Neural cell (in vitro differentiated cells): ENCODE measurements around the gene ARHGAP6. TPM values are rescaled to one million over a fixed set of nuclear protein-coding genes. Genes with fewer than 3 reads are reported as not detected.

Experiments used
- H2AFZ ChIP-seq: fragments of 200-600, 300-800 bp; sonication (generic), shearing (Covaris generic); 2 replicates; pipeline ENCODE4 v1.6.0; 2014; ENCODE audit warnings: low read depth, mild to moderate bottlenecking, antibody characterized with exemption, low read length, moderate library complexity
- H3F3A ChIP-seq: fragments of 200-600 bp; shearing (Covaris generic); 2 replicates; pipeline ENCODE4 v1.6.1; 2016; ENCODE audit warnings: mild to moderate bottlenecking, moderate library complexity, mixed read lengths, antibody characterized with exemption, low read length; ENCODE audit not compliant: insufficient read depth, poor library complexity, severe bottlenecking
- H3K27ac ChIP-seq: fragments of 200-600, 300-800 bp; sonication (generic), shearing (Covaris generic); 2 replicates; pipeline ENCODE4 v1.5.1; 2014; ENCODE audit warnings: mild to moderate bottlenecking, low read length, moderate library complexity
- H3K27me3 ChIP-seq: fragments of 300-800, 200-600 bp; sonication (generic), shearing (Covaris generic); 2 replicates; pipeline ENCODE4 v1.6.0; 2014; ENCODE audit warnings: mild to moderate bottlenecking, low read depth, low read length, moderate library complexity; ENCODE audit not compliant: insufficient read depth
- H3K36me3 ChIP-seq: fragments of 300-800, 200-600 bp; sonication (generic), shearing (Covaris generic); 2 replicates; pipeline ENCODE4 v1.5.1; 2014; ENCODE audit warnings: mild to moderate bottlenecking, antibody characterized with exemption, low read length, moderate library complexity; ENCODE audit not compliant: insufficient read depth
- H3K4me2 ChIP-seq: fragments of 300-800, 200-600 bp; sonication (generic), shearing (Covaris generic); 2 replicates; pipeline ENCODE4 v1.6.0; 2014; ENCODE audit warnings: mild to moderate bottlenecking, low read length
- H3K4me3 ChIP-seq: fragments of 300-800, 200-600 bp; sonication (generic), shearing (Covaris generic); 2 replicates; pipeline ENCODE4 v1.5.1; 2014; ENCODE audit warnings: mild to moderate bottlenecking, low read length, moderate library complexity
- H3K79me2 ChIP-seq: fragments of 200-600 bp; shearing (Covaris generic); replicated peaks from 2 replicates; pipeline ENCODE4 v1.6.0; 2014; ENCODE audit warnings: mild to moderate bottlenecking, low read length, moderate library complexity; ENCODE audit not compliant: insufficient read depth
- H3K9ac ChIP-seq: fragments of 300-800, 200-600 bp; sonication (generic), shearing (Covaris generic); 2 replicates; pipeline ENCODE4 v1.6.1; 2016; ENCODE audit warnings: mild to moderate bottlenecking, low read length, mixed read lengths
- H3K9me2 ChIP-seq: fragments of 200-600 bp; shearing (Covaris generic); 2 replicates; pipeline ENCODE4 v1.6.1; 2016; ENCODE audit warnings: mild to moderate bottlenecking, low read length, mixed read lengths; ENCODE audit not compliant: insufficient read depth
- H3K9me3 ChIP-seq: fragments of 200-600, 300-800 bp; sonication (generic), shearing (Covaris generic); 2 replicates; pipeline ENCODE4 v1.6.1; 2016; ENCODE audit warnings: mild to moderate bottlenecking, mixed run types, low read length, moderate library complexity, mixed read lengths
- H4K20me1 ChIP-seq: fragments of 200-600 bp; shearing (Covaris generic); 2 replicates; pipeline ENCODE4 v1.6.1; 2016; ENCODE audit warnings: mild to moderate bottlenecking, mixed run types; ENCODE audit not compliant: insufficient read depth
- CTCF ChIP-seq: fragments of 450-650 bp; IDR thresholded peaks from 2 replicates; pipeline ENCODE4 v1.5.1; 2014; ENCODE audit warnings: antibody characterized with exemption, mild to moderate bottlenecking, moderate library complexity; ENCODE audit not compliant: poor library complexity, severe bottlenecking
- EP300 ChIP-seq: fragments of 450-650 bp; conservative IDR thresholded peaks from 2 replicates; pipeline ENCODE4 v1.6.1; 2014; ENCODE audit warnings: antibody characterized with exemption, mild to moderate bottlenecking, moderate library complexity; ENCODE audit not compliant: poor library complexity, severe bottlenecking
- EZH2 ChIP-seq: fragments of 200-600, 300-800 bp; shearing (Covaris generic), sonication (generic); IDR thresholded peaks from 2 replicates; pipeline ENCODE4 v1.6.1; 2014; ENCODE audit warnings: antibody characterized with exemption, low read length, borderline replicate concordance, mild to moderate bottlenecking; ENCODE audit not compliant: insufficient read depth, poor library complexity, severe bottlenecking
- MXI1 ChIP-seq: fragments of 450-650 bp; conservative IDR thresholded peaks from 2 replicates; pipeline ENCODE4 v1.6.1; 2014; ENCODE audit warnings: antibody characterized with exemption, mild to moderate bottlenecking; ENCODE audit not compliant: poor library complexity, severe bottlenecking
- POLR2AphosphoS5 ChIP-seq: IDR thresholded peaks from 2 replicates; pipeline ENCODE4 v1.6.1; 2012
- RAD21 ChIP-seq: fragments of 450-650 bp; conservative IDR thresholded peaks from 2 replicates; pipeline ENCODE4 v1.6.1; 2014; ENCODE audit warnings: antibody characterized with exemption, mild to moderate bottlenecking, moderate library complexity
- REST ChIP-seq: IDR thresholded peaks from 2 replicates; pipeline ENCODE4 v1.6.1; 2012; ENCODE audit warnings: borderline replicate concordance
- SMC3 ChIP-seq: fragments of 450-650 bp; conservative IDR thresholded peaks from 2 replicates; pipeline ENCODE4 v1.6.1; 2014; ENCODE audit warnings: antibody characterized with exemption, mild to moderate bottlenecking, moderate library complexity; ENCODE audit not compliant: poor library complexity
- TAF1 ChIP-seq: IDR thresholded peaks from 2 replicates; pipeline ENCODE4 v1.6.1; 2012; ENCODE audit warnings: low read depth
- polyA plus RNA-seq: library from polyadenylated mRNA; depleted of rRNA; stranded (reverse); fragments of >200 nt; gene quantifications from 2 replicates; pipeline ENCODE4 v1.2.3, GENCODE V29; 2014

ARHGAP6 gene
- polyA plus RNA-seq, 1 donor from 2014 or later: 0.40 TPM

- Histone ChIP-seq H3K9ac (no peak overlapping the region), H3K4me3 (no peak overlapping the region), H3F3A (no peaks in the 10 kb centered on the region), H3K9me2 (no peaks in the 10 kb centered on the region), H3K36me3 (no peaks in the 10 kb centered on the region), H2AFZ (no peak overlapping the region), H3K4me2 (no peak overlapping the region), H3K27ac (no peak overlapping the region), H4K20me1 (no peaks in the 10 kb centered on the region), H3K9me3 (no peaks in the 10 kb centered on the region), H3K27me3 (no peaks in the 10 kb centered on the region), H3K79me2 (no peaks in the 10 kb centered on the region)
- TF ChIP-seq EP300 (no peak), EZH2 (no peak), CTCF (no peak), RAD21 (no peak), SMC3 (no peak), POLR2AphosphoS5 (no peak), MXI1 (no peak), TAF1 (no peak), REST (no peak)
These were observed 285.4 kb downstream of the ARHGAP6 start for GRCh38 chrX:11380187-11380844.

GRCh38 chrX:11376163-11376562, 289.6 kb downstream of the ARHGAP6 start:
- H3K36me3 ChIP-seq: no peaks in the 10 kb centered on the region
- no peak overlapping the region for H2AFZ ChIP-seq
- H3K79me2 ChIP-seq: no peaks in the 10 kb centered on the region
- H3K4me3 ChIP-seq: no peak overlapping the region
- H3K4me2 ChIP-seq: no peak overlapping the region
- H3K9me2 ChIP-seq: no peaks in the 10 kb centered on the region
- no peak overlapping the region for H3K27ac ChIP-seq
- H4K20me1 ChIP-seq: no peaks in the 10 kb centered on the region
- no peaks in the 10 kb centered on the region for H3F3A ChIP-seq
- no peak overlapping the region for H3K9ac ChIP-seq
- H3K27me3 ChIP-seq: no peaks in the 10 kb centered on the region
- no peaks in the 10 kb centered on the region for H3K9me3 ChIP-seq
- TF ChIP-seq CTCF (no peak), EZH2 (no peak), POLR2AphosphoS5 (no peak), RAD21 (no peak), SMC3 (no peak), MXI1 (no peak), EP300 (no peak), TAF1 (no peak), REST (no peak)
